A673 (cell line): ENCODE data around the gene FIS1. TPM values are rescaled to one million over a fixed set of nuclear protein-coding genes. Genes with fewer than 3 reads are reported as not detected.
A peak's percentile ranks its signal among the peaks of the same experiment; 100 is the strongest.

Experiments
- BruUV-seq: library from RNA; stranded (reverse); fragments of 400-500 nt; replicated peaks from 2 replicates; lab custom pipeline; 2021; lab: Mats Ljungman, UMichigan
- CTCF ChIA-PET: fragments of 300-600 bp; sonication (Branson Sonifier 250); formaldehyde crosslinking; loops from one replicate; lab custom pipeline; 2022; ENCODE audit warnings: antibody characterized with exemption; lab: Charles Lee
- POLR2A ChIA-PET: fragments of 300-600 bp; sonication (Branson Sonifier 250); formaldehyde crosslinking; loops from one replicate; lab custom pipeline; 2022; ENCODE audit warnings: antibody characterized with exemption; ENCODE audit not compliant: low non-redundant PET; lab: Charles Lee
- DNase-seq: peaks from one replicate; pipeline ENCODE4 v3.0.0-alpha.2; 2015; ENCODE audit warnings: low spot score
- H3K27ac ChIP-seq: fragments of 200-600 bp; sonication (generic); 2 replicates; pipeline ENCODE4 v1.5.1; 2016; ENCODE audit warnings: mixed run types, low read depth, mild to moderate bottlenecking, mixed read lengths, antibody characterized with exemption, low read length; ENCODE audit not compliant: poor library complexity, severe bottlenecking
- H3K27me3 ChIP-seq: fragments of 200-600 bp; sonication (generic); replicated peaks from 2 replicates; pipeline ENCODE4 v1.6.1; 2017; ENCODE audit warnings: mixed run types, low read depth, mild to moderate bottlenecking, mixed read lengths, antibody characterized with exemption, low read length; ENCODE audit not compliant: insufficient read depth, poor library complexity
- H3K36me3 ChIP-seq: fragments of 200-600 bp; sonication (generic); 2 replicates; pipeline ENCODE4 v1.6.1; 2016; ENCODE audit warnings: mixed run types, mild to moderate bottlenecking, mixed read lengths, antibody characterized with exemption, low read length; ENCODE audit not compliant: insufficient read depth, poor library complexity, severe bottlenecking
- H3K4me1 ChIP-seq: fragments of 200-600 bp; sonication (generic); 2 replicates; pipeline ENCODE4 v1.6.1; 2017; ENCODE audit warnings: mixed run types, mild to moderate bottlenecking, mixed read lengths, antibody characterized with exemption, low read length; ENCODE audit not compliant: insufficient read depth, poor library complexity, severe bottlenecking
- H3K4me3 ChIP-seq: fragments of 200-600 bp; sonication (generic); 2 replicates; pipeline ENCODE4 v1.5.1; 2016; ENCODE audit warnings: low read depth, mixed run types, mild to moderate bottlenecking, mixed read lengths, low read length; ENCODE audit not compliant: poor library complexity, severe bottlenecking
- H3K9me3 ChIP-seq: fragments of 200-600 bp; sonication (generic); 2 replicates; pipeline ENCODE4 v1.6.1; 2016; ENCODE audit warnings: mixed run types, low read depth, mild to moderate bottlenecking, mixed read lengths, antibody characterized with exemption, low read length; ENCODE audit not compliant: poor library complexity, severe bottlenecking
- EZH2 ChIP-seq: fragments of 200-600 bp; sonication (generic); IDR thresholded peaks from 2 replicates; pipeline ENCODE4 v1.6.1; 2017; ENCODE audit warnings: borderline replicate concordance, low read depth, mild to moderate bottlenecking, mixed read lengths, antibody characterized with exemption, low read length; ENCODE audit not compliant: poor library complexity, severe bottlenecking
- intact Hi-C: fragments of 100-400 bp; cut with micrococcal nuclease; formaldehyde crosslinking; loops from one replicate; pipeline ENCODE4 v1.10.0; 2022; ENCODE audit not compliant: unreplicated experiment
- total RNA-seq: library from RNA; stranded (reverse); gene quantifications from 2 replicates; pipeline ENCODE4 v1.2.3, GENCODE V29; 2021
- TF ChIP-seq, protein P1 (sequence below): fragments of 300-800, 200-600 bp; sonication (generic); conservative IDR thresholded peaks from 2 replicates; pipeline ENCODE4 v1.5.1; 2017; ENCODE audit warnings: low read depth, mild to moderate bottlenecking, antibody characterized with exemption, low read length, moderate library complexity, mixed read lengths

Gene FIS1
- total RNA-seq, 1 experiment from 2014 or later: 79.6 TPM

DNA sequence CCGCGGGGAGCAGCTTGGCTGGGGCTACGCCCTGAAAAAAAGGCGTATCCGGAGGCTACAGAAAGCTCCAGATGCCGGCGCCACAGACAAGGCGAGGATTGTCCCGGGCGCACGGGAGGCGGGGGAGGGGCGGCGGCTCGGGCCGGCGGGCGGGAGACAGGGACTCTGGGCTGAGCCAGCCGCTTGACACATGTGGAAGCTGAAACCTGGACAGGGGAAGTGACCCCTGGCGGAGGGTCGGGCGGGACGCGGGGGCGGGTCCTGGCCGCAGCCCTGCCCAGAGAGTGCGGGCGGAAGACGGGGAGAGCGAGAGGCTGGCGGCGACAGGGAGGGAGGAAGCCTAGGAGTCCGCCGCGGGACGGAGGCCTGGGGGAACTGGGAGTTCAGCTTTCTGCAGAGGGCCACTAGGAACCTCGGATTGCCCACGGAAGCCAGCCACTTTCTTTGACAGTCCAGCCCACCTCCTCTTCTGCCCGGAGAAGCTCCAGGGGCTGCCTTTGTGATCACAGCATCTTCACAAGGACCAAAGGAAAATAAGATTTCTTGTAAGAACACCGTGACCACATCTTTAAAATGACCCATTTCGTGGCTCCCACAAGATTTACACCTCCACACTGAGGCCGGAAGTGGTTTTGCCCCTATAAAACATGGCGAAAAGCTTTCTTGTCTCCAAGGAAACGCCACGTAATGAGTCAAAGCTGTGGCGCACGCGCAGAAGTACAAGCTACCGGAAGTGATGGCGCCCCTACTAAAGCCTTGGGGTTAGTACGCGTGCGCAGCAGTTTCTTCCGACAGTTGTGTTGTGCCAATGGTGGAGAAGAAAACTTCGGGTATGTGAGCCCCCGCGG is 27.3 kb downstream of the FIS1 start, which contains the start of the genes PLOD3 and ZNHIT1:
TSS of gene PLOD3 (minus strand) at position 194 of the 848 bp plus-strand sequence. CDS start 307 bp downstream, outside the sequence.
TSS of gene ZNHIT1 (plus strand) at position 778 of the 848 bp plus-strand sequence. CDS start at position 809, 31 bp downstream.
- BruUV-seq: no TSS peak
- TF ChIP-seq EZH2: no peak
- TF ChIP-seq, protein P1, sequence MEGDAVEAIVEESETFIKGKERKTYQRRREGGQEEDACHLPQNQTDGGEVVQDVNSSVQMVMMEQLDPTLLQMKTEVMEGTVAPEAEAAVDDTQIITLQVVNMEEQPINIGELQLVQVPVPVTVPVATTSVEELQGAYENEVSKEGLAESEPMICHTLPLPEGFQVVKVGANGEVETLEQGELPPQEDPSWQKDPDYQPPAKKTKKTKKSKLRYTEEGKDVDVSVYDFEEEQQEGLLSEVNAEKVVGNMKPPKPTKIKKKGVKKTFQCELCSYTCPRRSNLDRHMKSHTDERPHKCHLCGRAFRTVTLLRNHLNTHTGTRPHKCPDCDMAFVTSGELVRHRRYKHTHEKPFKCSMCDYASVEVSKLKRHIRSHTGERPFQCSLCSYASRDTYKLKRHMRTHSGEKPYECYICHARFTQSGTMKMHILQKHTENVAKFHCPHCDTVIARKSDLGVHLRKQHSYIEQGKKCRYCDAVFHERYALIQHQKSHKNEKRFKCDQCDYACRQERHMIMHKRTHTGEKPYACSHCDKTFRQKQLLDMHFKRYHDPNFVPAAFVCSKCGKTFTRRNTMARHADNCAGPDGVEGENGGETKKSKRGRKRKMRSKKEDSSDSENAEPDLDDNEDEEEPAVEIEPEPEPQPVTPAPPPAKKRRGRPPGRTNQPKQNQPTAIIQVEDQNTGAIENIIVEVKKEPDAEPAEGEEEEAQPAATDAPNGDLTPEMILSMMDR: no peak
- ChIA-PET CTCF (interaction anchor here (0.5 to 1.4 kb wide), 5 partner anchors 17 to 74 kb away, joined by 3 to 7 read pairs (median 4); no protein-coding TSS in a partner anchor), POLR2A (no interaction called here)
- Histone ChIP-seq H3K4me3 (peak within 1 kb of the TSS; percentile 68), H3K27ac (peak within 1 kb of the TSS; percentile 78), H3K36me3 (peaks cover 4% of the 10 kb centered on the region), H3K9me3 (no peaks in the 10 kb centered on the region), H3K4me1 (peaks cover 25% of the 10 kb centered on the region), H3K27me3 (no peaks in the 10 kb centered on the region)
- DNase-seq: peak; percentile 99
- intact Hi-C loops: loop anchor here (2.0 kb wide), 1 partner anchor 27 kb away; the partner anchor contains the start of gene FIS1

DNA sequence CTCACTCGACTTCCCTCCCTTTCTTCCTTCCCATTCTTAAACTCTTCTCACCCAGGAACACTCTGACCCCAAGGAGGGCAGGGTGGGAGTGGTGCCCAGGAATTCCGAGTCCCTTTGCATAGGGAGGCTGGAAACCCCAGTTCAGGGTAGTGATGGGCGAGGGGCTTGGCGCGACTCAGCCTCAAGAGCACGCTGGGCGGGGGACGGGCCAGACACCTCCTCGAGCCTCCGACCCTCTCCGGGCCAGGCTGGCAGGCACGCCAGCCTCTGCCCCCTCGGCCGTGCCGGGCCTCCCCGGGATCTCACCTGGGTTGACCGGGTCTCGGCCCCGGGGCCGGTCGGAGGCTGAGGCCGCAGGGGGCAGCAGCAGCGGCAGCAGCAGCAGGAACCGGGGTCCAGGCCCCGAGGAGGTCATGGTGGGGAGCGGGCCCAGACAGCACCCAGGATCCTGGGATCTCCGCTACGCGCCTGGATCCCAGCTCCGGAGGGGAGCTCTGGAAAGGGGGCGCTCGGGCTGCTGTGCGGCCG is 28.0 kb downstream of the FIS1 start:
- Histone ChIP-seq H3K36me3 (peaks cover 4% of the 10 kb centered on the region), H3K4me1 (peaks cover 25% of the 10 kb centered on the region), H3K27me3 (no peaks in the 10 kb centered on the region), H3K27ac (peak overlapping the region; percentile 78), H3K4me3 (peak overlapping the region; percentile 68), H3K9me3 (no peaks in the 10 kb centered on the region)
- TF ChIP-seq, protein P1: 0 out of 2 replicates have a peak, but pooled peaks have one; percentile 18
- TF ChIP-seq EZH2: no peak
- intact Hi-C loops: no loop called here
- ChIA-PET CTCF (interaction anchor here (0.7 to 1.4 kb wide), 4 partner anchors 18 to 73 kb away, joined by 3 to 7 read pairs (median 4); no protein-coding TSS in a partner anchor), POLR2A (no interaction called here)
- DNase-seq: no peak
- no TSS peak for BruUV-seq

DNA sequence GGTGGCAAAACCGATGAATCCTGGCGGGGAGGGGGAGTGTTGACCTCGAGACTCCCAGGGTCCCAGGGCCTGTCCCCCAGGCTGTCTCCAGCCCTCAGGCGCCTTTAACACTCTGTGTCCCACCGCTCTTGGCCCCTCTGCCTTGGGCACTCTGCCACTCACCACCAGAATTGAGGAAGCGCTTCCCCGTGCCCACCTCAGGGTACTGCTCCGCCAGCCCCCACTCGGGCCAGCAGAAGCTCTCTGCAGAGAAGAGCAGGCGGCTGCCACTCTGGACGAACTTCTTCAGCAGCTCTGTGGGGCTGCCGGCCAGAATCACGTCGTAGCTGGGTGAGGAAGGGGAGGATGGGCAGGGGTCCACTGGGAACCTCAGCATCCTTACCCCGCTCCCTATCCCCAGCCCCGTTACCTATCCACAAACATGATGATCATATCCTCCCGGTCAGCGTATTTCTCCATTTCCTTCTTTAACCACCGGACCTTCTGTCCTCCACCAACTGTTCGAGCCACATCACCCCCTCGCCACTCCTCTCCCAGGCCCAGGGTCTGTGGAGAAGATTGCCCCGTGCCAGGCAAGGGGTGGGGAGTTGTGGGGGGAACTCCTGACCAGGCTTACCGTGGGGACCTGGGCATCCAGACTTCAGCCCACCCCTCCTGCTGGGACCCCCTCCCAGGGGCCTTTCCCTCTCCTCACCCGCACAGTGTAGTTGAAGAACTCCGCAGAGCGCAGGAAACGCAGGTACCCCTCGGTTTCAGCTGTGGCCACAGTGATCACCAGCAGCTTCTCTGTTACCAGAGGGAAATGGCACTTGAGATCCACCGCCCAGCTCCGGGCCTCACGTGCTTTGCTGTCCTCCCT is 28.7 kb downstream of the FIS1 start:
- TSS peak; percentile 68 for BruUV-seq
- Histone ChIP-seq H3K27ac (peak overlapping the region; percentile 78), H3K27me3 (no peaks in the 10 kb centered on the region)

More for the DNA sequence above, 28.7 kb downstream of the FIS1 start:
- peaks cover 8% of the 10 kb centered on the region for H3K36me3 ChIP-seq
- ChIA-PET CTCF (no interaction called here), POLR2A (no interaction called here)
- intact Hi-C loops: no loop called here
- H3K4me1 ChIP-seq: peaks cover 25% of the 10 kb centered on the region
- DNase-seq: no peak
- H3K4me3 ChIP-seq: peak overlapping the region; percentile 68
- H3K9me3 ChIP-seq: no peaks in the 10 kb centered on the region
- no peak for TF ChIP-seq EZH2
- TF ChIP-seq, protein P1: no peak
